GM12878 (cell line): ENCODE measurements around the gene ZNFX1. TPM values are rescaled to one million over a fixed set of nuclear protein-coding genes. Genes with fewer than 3 reads are reported as not detected.

Source experiments
- ATAC-seq: fragments of 200-7000 bp; cut with Tn5 transposase; 3 replicates; pipeline ENCODE4 v1.9.1; 2020; ENCODE audit warnings: mild to moderate bottlenecking, moderate library complexity
- BruUV-seq: library from RNA; stranded (reverse); fragments of 400-500 nt; replicated peaks from 2 replicates; lab custom pipeline; 2021; lab: Mats Ljungman, UMichigan
- CTCF ChIA-PET: fragments of 300-600 bp; sonication (Branson Sonifier 250); formaldehyde crosslinking; extraction: SDS; loops from one replicate; lab custom pipeline; 2021; ENCODE audit warnings: inconsistent platforms; lab: Yijun Ruan, JAX
- POLR2A ChIA-PET: fragments of 350-600 bp; formaldehyde crosslinking; extraction: SDS; loops from one replicate; lab custom pipeline; 2021; ENCODE audit warnings: inconsistent platforms; lab: Charles Lee
- RAD21 ChIA-PET: fragments of 300-600 bp; sonication (Branson Sonifier 250); formaldehyde crosslinking; loops from one replicate; lab custom pipeline; 2023; ENCODE audit warnings: antibody characterized with exemption; ENCODE audit not compliant: unreplicated experiment; lab: Charles Lee
- SMC1A ChIA-PET: fragments of 300-600 bp; sonication (Branson Sonifier 250); formaldehyde crosslinking; loops from one replicate; lab custom pipeline; 2023; ENCODE audit not compliant: unreplicated experiment, uncharacterized antibody; lab: Charles Lee
- DNase-seq: peaks from one replicate; pipeline ENCODE4 v3.0.0-alpha.2; 2011; ENCODE audit warnings: low read depth, low spot score
- FAIRE-seq: peaks from 3 replicates; lab custom pipeline; 2011; peaks lifted over from hg19 to GRCh38; lab: Jason Lieb, UNC
- H2AFZ ChIP-seq: 2 replicates; pipeline ENCODE4 v1.6.0; 2011; ENCODE audit warnings: low read depth, low read length, control low read depth; ENCODE audit not compliant: control insufficient read depth
- H3K27ac ChIP-seq: 2 replicates; pipeline ENCODE4 v1.5.1; 2011; ENCODE audit warnings: control low read depth; ENCODE audit not compliant: control insufficient read depth, insufficient read depth
- H3K27me3 ChIP-seq, 2 experiments: replicated peaks in 1 of 2; 2 replicates each; pipeline versions ENCODE4 v1.6.0 to v1.6.1; 2011; ENCODE audit warnings: low read length in 1 of 2; ENCODE audit not compliant: control insufficient read depth in 2 of 2, insufficient read depth in 2 of 2
- H3K36me3 ChIP-seq, 2 experiments: 2 replicates each; pipeline ENCODE4 v1.5.1; 2011; ENCODE audit warnings: low read length in 1 of 2; ENCODE audit not compliant: control insufficient read depth in 2 of 2, insufficient read depth in 2 of 2
- H3K4me1 ChIP-seq: 2 replicates; pipeline ENCODE4 v1.6.1; 2011; ENCODE audit warnings: mild to moderate bottlenecking, low read length, moderate library complexity, mixed read lengths; ENCODE audit not compliant: control insufficient read depth, insufficient read depth
- H3K4me2 ChIP-seq: 2 replicates; pipeline ENCODE4 v1.6.0; 2011; ENCODE audit warnings: control low read depth; ENCODE audit not compliant: control insufficient read depth, insufficient read depth
- H3K4me3 ChIP-seq: fragments of 200-600 bp; sonication (generic); 2 replicates; pipeline ENCODE4 v1.5.1; 2016
- H3K79me2 ChIP-seq: 2 replicates; pipeline ENCODE4 v1.6.0; 2011; ENCODE audit warnings: low read length; ENCODE audit not compliant: control insufficient read depth, insufficient read depth
- H3K9ac ChIP-seq: 2 replicates; pipeline ENCODE4 v1.8.0; 2011; ENCODE audit warnings: low read length, control low read depth, mixed read lengths; ENCODE audit not compliant: control insufficient read depth, insufficient read depth
- H3K9me3 ChIP-seq: replicated peaks from 3 replicates; pipeline ENCODE4 v1.5.1; 2011; ENCODE audit warnings: mild to moderate bottlenecking, low read length; ENCODE audit not compliant: control insufficient read depth, insufficient read depth
- H4K20me1 ChIP-seq: 2 replicates; pipeline ENCODE4 v1.6.0; 2011; ENCODE audit not compliant: control insufficient read depth, insufficient read depth
- BCL11A ChIP-seq: IDR thresholded peaks from 2 replicates; pipeline ENCODE4 v1.6.1; 2011; ENCODE audit warnings: low read depth, low read length
- CEBPB ChIP-seq, 2 experiments: fragments of 150-350 bp in 1 of 2; IDR thresholded peaks; 2 replicates each; pipeline ENCODE4 v1.6.1; 2012 to 2014; ENCODE audit warnings: low read depth in 2 of 2, low read length in 2 of 2, borderline replicate concordance in 1 of 2, inconsistent platforms in 1 of 2
- CHD2 ChIP-seq: IDR thresholded peaks from 2 replicates; pipeline ENCODE4 v1.6.1; 2011; ENCODE audit warnings: low read depth, low read length, improper control_type of control experiment, borderline replicate concordance
- ESRRA ChIP-seq: IDR thresholded peaks from 2 replicates; pipeline ENCODE4 v1.6.1; 2012; ENCODE audit warnings: mild to moderate bottlenecking, low read length, improper control_type of control experiment
- IKZF2 ChIP-seq, 2 experiments: fragments of 450-650 bp; IDR thresholded peaks; 2 replicates each; pipeline ENCODE4 v1.6.1; 2017; ENCODE audit warnings: mild to moderate bottlenecking in 2 of 2, moderate library complexity in 2 of 2
- JUNB ChIP-seq: IDR thresholded peaks from 2 replicates; pipeline ENCODE4 v1.6.1; 2016; ENCODE audit warnings: antibody characterized with exemption, mild to moderate bottlenecking
- MEF2A ChIP-seq: IDR thresholded peaks from 2 replicates; pipeline ENCODE4 v1.6.1; 2011; ENCODE audit warnings: low read depth, mild to moderate bottlenecking, low read length, moderate library complexity; ENCODE audit not compliant: insufficient read depth
- POU2F2 ChIP-seq: IDR thresholded peaks from 3 replicates; pipeline ENCODE4 v1.6.1; 2011; ENCODE audit warnings: low read depth, mild to moderate bottlenecking, low read length, borderline replicate concordance
- RCOR1 ChIP-seq: conservative IDR thresholded peaks from 2 replicates; pipeline ENCODE4 v1.6.1; 2012; ENCODE audit warnings: low read depth, low read length, improper control_type of control experiment
- USF2 ChIP-seq: IDR thresholded peaks from 2 replicates; pipeline ENCODE4 v1.6.1; 2011; ENCODE audit warnings: low read depth, low read length, improper control_type of control experiment, borderline replicate concordance
- whole genome bisulfite sequencing: methylation state at CpG from one replicate; pipeline ENCODE4 v1.1.6; 2016; ENCODE audit warnings: low lambda C conversion rate; ENCODE audit not compliant: insufficient replicate concordance, insufficient coverage; ENCODE audit errors: missing lambda C conversion rate; 5-methylcytosine and 5-hydroxymethylcytosine counted together
- in situ Hi-C: fragments of 300-500 bp; cut with MboI; formaldehyde crosslinking; loops from 9 replicates; pipeline ENCODE4 v1.14.3; 2018; ENCODE audit warnings: mixed read lengths
- intact Hi-C: fragments of 100-400 bp; cut with micrococcal nuclease; formaldehyde crosslinking; loops from one replicate; pipeline ENCODE4 v1.14.2; 2022; ENCODE audit not compliant: unreplicated experiment
- polyA plus RNA-seq, 11 experiments: library from polyadenylated mRNA; depleted of rRNA in 4 of 11; unstranded in 6 of 11; stranded (reverse) in 5 of 11; fragments of >200 nt; fragmentation: Nextera tagmentation in 4 of 11; fragmentation: Illumina TruSeq in 1 of 11; extraction: Ambion mirVana in 4 of 11; extraction: Trizol in 1 of 11; gene quantifications; 1 replicate in 1 of 11; 2 replicates in 10 of 11; pipeline versions ENCODE4 v1.2.1 to v1.2.3, GENCODE V29; 2011 to 2016; ENCODE audit warnings: inconsistent platforms in 2 of 11, missing spikeins in 2 of 11, low read depth in 1 of 11
- total RNA-seq, 4 experiments: library from RNA; depleted of rRNA in 3 of 4; stranded (reverse); fragments of >200 nt in 3 of 4; fragmentation: Illumina TruSeq in 1 of 4; extraction: Trizol in 1 of 4; gene quantifications; 2 replicates each; pipeline versions ENCODE4 v1.2.1 to v1.2.3, GENCODE V29; 2013 to 2021
- TF ChIP-seq, protein P1 (sequence below): fragments of 450-650 bp; formaldehyde crosslinking; IDR thresholded peaks from 2 replicates; pipeline ENCODE4 v1.4.0; 2022; ENCODE audit warnings: mild to moderate bottlenecking, moderate library complexity
- TF ChIP-seq, protein P2 (sequence below): fragments of 450-650 bp; IDR thresholded peaks from 2 replicates; pipeline ENCODE4 v1.6.1; 2017; ENCODE audit warnings: low read depth, mild to moderate bottlenecking, moderate library complexity
- TF ChIP-seq, protein P3 (sequence below): fragments of 450-650 bp; IDR thresholded peaks from 2 replicates; pipeline ENCODE4 v1.6.1; 2017; ENCODE audit warnings: mild to moderate bottlenecking

Gene ZNFX1
- total and polyA plus RNA-seq, 10 of the 15 experiments (the other 5 are each of a cell fraction or from before 2014, with no cell fraction given): 7.4 to 31.5 (median 25.6) TPM

- H3K4me2 ChIP-seq: no peak overlapping the region
- no peaks in the 10 kb centered on the region for H3K27me3 ChIP-seq
- H3K27ac ChIP-seq: no peak overlapping the region
- peaks cover 25 to 45% of the 10 kb centered on the region in 2 experiments for H3K36me3 ChIP-seq
- 93% methylated on average over 18 of the region's 18 CpGs for WGBS
- H3K79me2 ChIP-seq: no peaks in the 10 kb centered on the region
- POLR2A ChIA-PET: interaction anchor here (0.6 kb wide), 1 partner anchor 75 kb away, joined by 4 read pairs; no protein-coding TSS in a partner anchor
- H4K20me1 ChIP-seq: no peaks in the 10 kb centered on the region
- intact Hi-C loops (no loop called here), in situ Hi-C loops (no loop called here)
- H3K4me1 ChIP-seq: no peaks in the 10 kb centered on the region
- no peak for FAIRE-seq
- no peak for DNase-seq
- RAD21 ChIA-PET: no interaction called here
- ATAC-seq: no peak
- H3K9ac ChIP-seq: no peak overlapping the region
- CTCF ChIA-PET: interaction anchor here (0.6 to 0.8 kb wide), 3 partner anchors 11 to 105 kb away, joined by 3 read pairs; no protein-coding TSS in a partner anchor
- BruUV-seq: TSS peak; percentile 41
- SMC1A ChIA-PET: interaction anchor here (0.6 to 1.6 kb wide), 3 partner anchors 18 to 41 kb away, joined by 3 to 6 read pairs (median 3); no protein-coding TSS in a partner anchor
- no peak overlapping the region for H3K4me3 ChIP-seq
- no peak for TF ChIP-seq CEBPB (IDR thresholded peaks at IDR 0.05; ENCODE audit: borderline replicate concordance in 1 of 2, low read depth in 2 of 2, low read length in 2 of 2)
- no peak for TF ChIP-seq BCL11A
- no peak for TF ChIP-seq MEF2A
- TF ChIP-seq, protein P1, sequence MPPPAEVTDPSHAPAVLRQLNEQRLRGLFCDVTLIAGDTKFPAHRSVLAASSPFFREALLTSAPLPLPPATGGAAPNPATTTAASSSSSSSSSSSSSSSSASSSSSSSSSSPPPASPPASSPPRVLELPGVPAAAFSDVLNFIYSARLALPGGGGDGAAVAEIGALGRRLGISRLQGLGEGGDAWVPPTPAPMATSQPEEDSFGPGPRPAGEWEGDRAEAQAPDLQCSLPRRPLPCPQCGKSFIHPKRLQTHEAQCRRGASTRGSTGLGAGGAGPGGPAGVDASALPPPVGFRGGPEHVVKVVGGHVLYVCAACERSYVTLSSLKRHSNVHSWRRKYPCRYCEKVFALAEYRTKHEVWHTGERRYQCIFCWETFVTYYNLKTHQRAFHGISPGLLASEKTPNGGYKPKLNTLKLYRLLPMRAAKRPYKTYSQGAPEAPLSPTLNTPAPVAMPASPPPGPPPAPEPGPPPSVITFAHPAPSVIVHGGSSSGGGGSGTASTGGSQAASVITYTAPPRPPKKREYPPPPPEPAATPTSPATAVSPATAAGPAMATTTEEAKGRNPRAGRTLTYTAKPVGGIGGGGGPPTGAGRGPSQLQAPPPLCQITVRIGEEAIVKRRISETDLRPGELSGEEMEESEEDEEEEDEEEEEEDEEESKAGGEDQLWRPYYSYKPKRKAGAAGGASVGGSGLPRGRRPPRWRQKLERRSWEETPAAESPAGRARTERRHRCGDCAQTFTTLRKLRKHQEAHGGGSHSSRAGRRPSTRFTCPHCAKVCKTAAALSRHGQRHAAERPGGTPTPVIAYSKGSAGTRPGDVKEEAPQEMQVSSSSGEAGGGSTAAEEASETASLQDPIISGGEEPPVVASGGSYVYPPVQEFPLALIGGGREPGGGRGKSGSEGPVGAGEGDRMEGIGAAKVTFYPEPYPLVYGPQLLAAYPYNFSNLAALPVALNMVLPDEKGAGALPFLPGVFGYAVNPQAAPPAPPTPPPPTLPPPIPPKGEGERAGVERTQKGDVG: no peak
- TF ChIP-seq CHD2: no peak
- no peak for TF ChIP-seq USF2
- TF ChIP-seq ESRRA: no peak
- no peak for TF ChIP-seq JUNB
- TF ChIP-seq, protein P2, sequence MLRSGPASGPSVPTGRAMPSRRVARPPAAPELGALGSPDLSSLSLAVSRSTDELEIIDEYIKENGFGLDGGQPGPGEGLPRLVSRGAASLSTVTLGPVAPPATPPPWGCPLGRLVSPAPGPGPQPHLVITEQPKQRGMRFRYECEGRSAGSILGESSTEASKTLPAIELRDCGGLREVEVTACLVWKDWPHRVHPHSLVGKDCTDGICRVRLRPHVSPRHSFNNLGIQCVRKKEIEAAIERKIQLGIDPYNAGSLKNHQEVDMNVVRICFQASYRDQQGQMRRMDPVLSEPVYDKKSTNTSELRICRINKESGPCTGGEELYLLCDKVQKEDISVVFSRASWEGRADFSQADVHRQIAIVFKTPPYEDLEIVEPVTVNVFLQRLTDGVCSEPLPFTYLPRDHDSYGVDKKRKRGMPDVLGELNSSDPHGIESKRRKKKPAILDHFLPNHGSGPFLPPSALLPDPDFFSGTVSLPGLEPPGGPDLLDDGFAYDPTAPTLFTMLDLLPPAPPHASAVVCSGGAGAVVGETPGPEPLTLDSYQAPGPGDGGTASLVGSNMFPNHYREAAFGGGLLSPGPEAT: no peak
- TF ChIP-seq IKZF2 (IDR thresholded peaks at IDR 0.05): no peak
- TF ChIP-seq, protein P3, sequence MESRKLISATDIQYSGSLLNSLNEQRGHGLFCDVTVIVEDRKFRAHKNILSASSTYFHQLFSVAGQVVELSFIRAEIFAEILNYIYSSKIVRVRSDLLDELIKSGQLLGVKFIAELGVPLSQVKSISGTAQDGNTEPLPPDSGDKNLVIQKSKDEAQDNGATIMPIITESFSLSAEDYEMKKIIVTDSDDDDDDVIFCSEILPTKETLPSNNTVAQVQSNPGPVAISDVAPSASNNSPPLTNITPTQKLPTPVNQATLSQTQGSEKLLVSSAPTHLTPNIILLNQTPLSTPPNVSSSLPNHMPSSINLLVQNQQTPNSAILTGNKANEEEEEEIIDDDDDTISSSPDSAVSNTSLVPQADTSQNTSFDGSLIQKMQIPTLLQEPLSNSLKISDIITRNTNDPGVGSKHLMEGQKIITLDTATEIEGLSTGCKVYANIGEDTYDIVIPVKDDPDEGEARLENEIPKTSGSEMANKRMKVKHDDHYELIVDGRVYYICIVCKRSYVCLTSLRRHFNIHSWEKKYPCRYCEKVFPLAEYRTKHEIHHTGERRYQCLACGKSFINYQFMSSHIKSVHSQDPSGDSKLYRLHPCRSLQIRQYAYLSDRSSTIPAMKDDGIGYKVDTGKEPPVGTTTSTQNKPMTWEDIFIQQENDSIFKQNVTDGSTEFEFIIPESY: no peak
- TF ChIP-seq RCOR1: no peak
- no peak for TF ChIP-seq POU2F2
- no peak overlapping the region for H2AFZ ChIP-seq
- no peaks in the 10 kb centered on the region for H3K9me3 ChIP-seq
These were observed 28.8 kb downstream of the ZNFX1 start for GRCh38 chr20:49248879-49249665.
